Testis (tissue), 3 donors: Measurements from ENCODE around the gene MRO. TPM values are rescaled to one million over a fixed set of nuclear protein-coding genes. Genes with fewer than 3 reads are reported as not detected.
"Not testable (repeated sequence)": the region's sequence is repeated elsewhere in the genome, so short reads cannot be mapped to it uniquely, and the experiment has no call there.

Experiments
- DNase-seq: peaks from one replicate; pipeline ENCODE4 v3.0.0-alpha.2; 2019
- H3K27ac ChIP-seq, 2 donors: fragments of 200-600 bp; sonication (generic); one replicate each; pipeline ENCODE4 v1.5.1; 2019
- H3K27me3 ChIP-seq: fragments of 200-600 bp; sonication (generic); one replicate; pipeline ENCODE4 v1.5.1; 2019
- H3K36me3 ChIP-seq: fragments of 200-600 bp; sonication (generic); one replicate; pipeline ENCODE4 v1.5.1; 2017; ENCODE audit warnings: low read depth; ENCODE audit errors: missing control alignments
- H3K4me1 ChIP-seq: fragments of 200-600 bp; sonication (generic); one replicate; pipeline ENCODE4 v1.5.1; 2019
- H3K4me3 ChIP-seq, 2 donors: fragments of 200-600 bp; sonication (generic); one replicate each; pipeline ENCODE4 v1.5.1; 2017 to 2019
- H3K9me3 ChIP-seq: fragments of 200-600 bp; sonication (generic); one replicate; pipeline ENCODE4 v1.5.1; 2017
- CTCF ChIP-seq, 3 experiments: fragments of 450-650 bp in 2 of 3; fragments of 200-600 bp in 1 of 3; sonication (generic) in 1 of 3; IDR thresholded peaks; one replicate each; pipeline ENCODE4 v1.5.1; 2016 to 2019; ENCODE audit warnings: antibody characterized with exemption in 3 of 3, mild to moderate bottlenecking in 2 of 3, moderate library complexity in 1 of 3
- POLR2A ChIP-seq: fragments of 450-650 bp; IDR thresholded peaks from one replicate; pipeline ENCODE4 v1.6.1; 2017; ENCODE audit warnings: antibody characterized with exemption, mild to moderate bottlenecking, moderate library complexity
- WGBS, 2 donors: methylation state at CpG; one replicate each; pipeline ENCODE4 v1.1.5; 2018; 5-methylcytosine and 5-hydroxymethylcytosine counted together
- intact Hi-C: fragments of 100-400 bp; cut with DNase I; formaldehyde crosslinking; loops from one replicate; pipeline ENCODE4 v1.15.1; 2023; ENCODE audit warnings: low total_unique reads
- polyA plus RNA-seq: library from polyadenylated mRNA; stranded (reverse); fragments of 350-450 nt; fragmentation: Illumina TruSeq; extraction: RNeasy Lipid Tissue Mini Kit (QIAGEN cat#74804); gene quantifications from one replicate; pipeline ENCODE4 v1.2.3, GENCODE V29; 2014; ENCODE audit warnings: low read depth, low replicate concordance; ENCODE audit not compliant: insufficient read depth
- total RNA-seq, 2 donors: library from RNA; depleted of rRNA; stranded (reverse); fragments of >200 nt; gene quantifications; one replicate each; pipeline ENCODE4 v1.2.3, GENCODE V29; 2016

MRO gene
- total and polyA plus RNA-seq, 3 donors from 2014 or later = 87.4 to 134 (median 92.8) TPM

- DNase-seq = no peak
- H3K4me1 ChIP-seq = no peaks in the 10 kb centered on the region
- no peaks in the 10 kb centered on the region for H3K27me3 ChIP-seq
- H3K27ac ChIP-seq = no peak overlapping the region
- whole genome bisulfite sequencing, 2 donors = 79 to 92% methylated on average over 4 of the region's 4 CpGs
- TF ChIP-seq POLR2A = no peak
- no peak for TF ChIP-seq CTCF (IDR thresholded peaks at IDR 0.05)
- H3K36me3 ChIP-seq = no peaks in the 10 kb centered on the region
- H3K4me3 ChIP-seq = no peak overlapping the region
- no peaks in the 10 kb centered on the region for H3K9me3 ChIP-seq
- intact Hi-C loops = no loop called here
Measured at GRCh38 chr18:50790241-50790640, 29.6 kb downstream of the MRO start.

GRCh38 chr18:50788284-50788683 lies 31.5 kb downstream of the MRO start:
- DNase-seq = no peak
- no peak overlapping the region for H3K27ac ChIP-seq
- H3K36me3 ChIP-seq = no peaks in the 10 kb centered on the region
- H3K27me3 ChIP-seq = no peaks in the 10 kb centered on the region
- intact Hi-C loops = no loop called here
- H3K9me3 ChIP-seq = no peaks in the 10 kb centered on the region
- WGBS, 2 donors = 74 to 77% methylated on average over 6 of the region's 6 CpGs
- no peak for TF ChIP-seq POLR2A
- no peak for TF ChIP-seq CTCF (IDR thresholded peaks at IDR 0.05)
- H3K4me3 ChIP-seq = no peak overlapping the region
- no peaks in the 10 kb centered on the region for H3K4me1 ChIP-seq

GRCh38 chr18:50786864-50787263 lies 33.0 kb downstream of the MRO start:
- Histone ChIP-seq H3K4me1 (no peaks in the 10 kb centered on the region), H3K27me3 (no peaks in the 10 kb centered on the region), H3K36me3 (no peaks in the 10 kb centered on the region), H3K27ac (no peak overlapping the region), H3K9me3 (no peaks in the 10 kb centered on the region), H3K4me3 (no peak overlapping the region)
- TF ChIP-seq CTCF (IDR thresholded peaks at IDR 0.05) = no peak
- no peak for TF ChIP-seq POLR2A
- WGBS, 2 donors = 64 to 83% methylated on average over 3 of the region's 3 CpGs
- no peak for DNase-seq
- intact Hi-C loops = no loop called here

- WGBS, 2 donors = 79 to 81% methylated on average over 2 to 3 of the region's 3 CpGs
- H3K4me3 ChIP-seq = no peak overlapping the region
- intact Hi-C loops = no loop called here
- H3K4me1 ChIP-seq = no peaks in the 10 kb centered on the region
- H3K36me3 ChIP-seq = no peaks in the 10 kb centered on the region
- TF ChIP-seq CTCF (IDR thresholded peaks at IDR 0.05) (no peak), POLR2A (no peak)
- no peaks in the 10 kb centered on the region for H3K9me3 ChIP-seq
- no peak for DNase-seq
- no peak overlapping the region for H3K27ac ChIP-seq
- no peaks in the 10 kb centered on the region for H3K27me3 ChIP-seq
Measured at GRCh38 chr18:50783553-50783952, 36.3 kb downstream of the MRO start.

GRCh38 chr18:50779021-50779420 lies 40.8 kb downstream of the MRO start:
- H3K9me3 ChIP-seq, H3K27ac ChIP-seq, DNase-seq, H3K4me1 ChIP-seq, H3K4me3 ChIP-seq, H3K36me3 ChIP-seq, H3K27me3 ChIP-seq, intact Hi-C loops: not testable (repeated sequence)
- WGBS, 2 donors = 83 to 88% methylated on average over 3 of the region's 3 CpGs
